HG03097 (cell line): ENCODE measurements around the gene XPA.

ENCODE experiments used
- ATAC-seq: cut with Tn5 transposase; IDR thresholded peaks from one replicate; pipeline ENCODE4 v1.9.1; 2021; ENCODE audit not compliant: unreplicated experiment, low FRiP score

The XPA gene

DNA sequence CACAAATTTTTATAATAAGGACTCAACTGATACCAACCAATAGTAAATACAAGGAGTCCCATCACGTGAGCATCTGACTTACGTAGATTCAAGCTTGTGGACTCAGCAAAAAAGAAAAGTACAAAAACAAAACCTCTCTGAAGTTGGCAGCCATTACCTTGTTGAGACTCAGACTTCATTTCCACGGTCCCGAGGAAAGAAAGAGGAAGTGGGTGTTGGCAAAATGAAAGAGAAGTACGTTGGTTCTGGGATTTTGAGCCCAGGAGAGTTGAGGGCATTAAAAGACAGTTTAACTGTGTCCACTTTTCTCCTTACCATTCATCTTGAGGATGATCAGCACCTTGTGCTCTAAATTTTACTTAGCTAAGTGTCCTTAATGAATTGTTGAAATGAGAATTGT lies 36.8 kb downstream of the XPA start:
- no peak for ATAC-seq

DNA sequence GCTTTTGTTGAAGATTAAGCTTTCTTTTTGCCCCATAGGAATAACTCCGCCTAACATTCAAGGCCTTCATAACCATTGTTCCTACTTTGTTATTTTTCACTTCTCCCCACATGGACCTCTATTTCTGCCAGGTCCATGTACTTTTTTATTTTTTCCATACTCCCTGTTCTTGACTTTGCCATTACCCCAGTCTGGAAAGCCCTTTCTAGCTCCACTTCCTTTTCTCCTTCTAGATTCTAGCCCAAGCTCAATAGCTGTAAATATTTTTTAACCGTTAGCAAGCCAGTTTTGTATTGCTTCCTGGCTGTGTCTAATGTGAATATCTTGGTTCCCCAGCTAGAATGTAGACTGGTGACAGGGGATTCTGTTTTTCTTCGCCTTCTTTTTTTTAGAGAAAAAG lies 37.4 kb downstream of the XPA start:
- no peak for ATAC-seq

DNA sequence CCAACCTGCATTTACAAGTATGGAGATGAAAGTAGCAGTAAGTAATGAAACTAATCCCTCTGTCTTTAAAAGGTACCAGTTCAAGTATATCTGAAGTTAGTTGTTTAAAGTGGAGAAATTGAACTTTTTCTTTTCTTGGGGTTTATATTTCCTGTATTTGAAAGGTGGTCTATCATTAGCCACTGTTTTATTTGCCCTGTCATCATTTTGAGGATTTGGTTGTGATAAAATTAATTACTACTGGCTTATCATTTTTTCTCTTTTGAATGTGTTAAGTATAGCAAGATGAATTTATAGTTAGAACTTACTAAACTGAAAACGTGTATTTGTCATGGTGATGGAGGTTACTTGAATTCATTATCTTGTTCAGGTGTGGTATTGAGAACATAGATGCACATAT lies 38.4 kb downstream of the XPA start:
- ATAC-seq: no peak

DNA sequence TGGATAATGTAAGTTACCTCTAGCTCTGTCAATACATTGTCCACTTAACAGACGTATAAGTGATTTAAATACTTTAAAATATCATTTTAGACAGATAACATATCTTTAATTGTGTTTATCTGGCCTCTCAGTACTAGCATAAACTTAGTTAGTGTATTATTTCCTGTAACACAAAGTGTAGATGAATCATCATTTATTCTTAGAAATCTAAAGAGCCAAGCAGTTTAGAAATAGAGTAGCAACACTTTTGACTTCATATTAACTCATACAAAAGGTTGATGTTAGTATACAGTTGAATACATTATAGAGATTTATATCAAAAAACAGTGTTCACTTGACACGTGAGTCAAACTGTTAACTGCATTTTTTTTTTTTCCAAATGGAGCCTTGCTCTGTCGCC lies 45.5 kb downstream of the XPA start:
- ATAC-seq: no peak

DNA sequence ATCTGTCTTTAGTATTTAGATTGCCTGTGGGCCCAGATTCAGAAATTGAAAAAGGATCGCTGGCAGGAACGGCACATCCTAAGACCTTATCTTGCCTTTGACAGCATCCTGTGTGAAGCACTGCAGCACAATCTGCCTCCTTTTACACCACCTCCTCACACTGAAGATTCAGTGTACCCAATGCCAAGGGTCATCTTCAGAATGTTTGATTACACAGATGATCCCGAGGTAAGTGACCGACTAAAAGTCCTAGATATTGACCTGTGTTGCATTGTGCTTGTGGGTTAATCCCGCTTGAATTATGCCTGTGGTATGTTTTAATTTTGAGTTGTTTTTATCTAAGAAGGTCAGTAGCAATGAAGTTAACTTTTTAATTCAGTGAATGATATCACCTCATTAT lies 49.1 kb downstream of the XPA start:
- no peak for ATAC-seq

DNA sequence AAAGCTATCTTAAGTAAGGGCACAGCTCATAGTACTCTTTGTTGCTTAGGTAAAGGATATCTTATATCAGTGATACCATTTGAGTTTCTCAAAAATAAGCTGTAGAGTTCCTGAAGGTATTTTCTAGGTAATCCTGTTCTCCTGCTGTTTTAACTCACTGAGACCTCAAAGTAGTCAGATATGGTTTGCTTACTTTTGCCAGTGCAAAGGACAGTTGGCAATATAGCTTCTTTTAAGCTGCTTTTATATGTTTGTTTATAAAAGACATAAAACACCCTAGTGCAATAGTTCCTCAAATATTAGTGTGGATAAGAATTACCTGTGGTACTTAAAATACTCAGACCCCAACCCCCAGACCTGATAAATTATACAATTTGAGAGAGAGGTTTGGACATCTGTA lies 51.4 kb downstream of the XPA start:
- no peak for ATAC-seq

DNA sequence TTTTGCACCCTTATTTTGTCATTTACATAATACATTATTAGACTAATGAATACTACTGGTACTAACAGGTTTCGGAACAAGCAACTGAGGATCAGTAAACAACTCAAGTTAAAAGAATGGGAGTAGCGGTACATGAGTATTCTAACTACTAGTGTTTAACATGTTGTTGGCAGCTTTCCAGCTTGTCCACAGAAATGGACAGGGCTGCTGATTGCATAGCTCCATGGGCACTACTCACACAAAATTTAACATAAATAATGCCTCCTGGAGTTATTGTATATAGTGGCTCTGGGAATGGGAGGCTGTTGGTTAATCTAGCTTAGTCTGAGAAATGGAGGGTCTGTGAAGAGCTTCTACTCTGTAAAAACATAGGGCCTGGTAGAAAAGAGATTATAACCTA lies 56.8 kb downstream of the XPA start:
- ATAC-seq: no peak

DNA sequence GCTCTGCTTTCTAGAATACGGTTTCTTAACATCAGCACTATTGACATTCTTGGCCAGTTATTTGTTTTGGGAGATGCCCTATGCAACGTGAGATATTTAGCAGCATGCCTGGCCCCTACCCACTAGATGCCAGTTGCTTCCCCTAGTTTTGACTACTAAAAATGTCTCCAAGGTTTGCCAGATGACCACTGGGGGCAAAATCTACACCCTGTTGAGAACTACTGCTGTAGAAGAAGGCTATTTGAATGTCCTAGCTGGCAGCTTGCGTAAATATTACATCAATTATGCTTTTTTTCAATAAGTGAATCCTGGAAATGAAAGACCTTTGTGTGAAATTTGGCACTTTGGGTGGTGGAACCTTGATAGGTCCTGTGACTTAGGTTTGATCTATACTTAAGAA lies 58.5 kb downstream of the XPA start:
- ATAC-seq: no peak

DNA sequence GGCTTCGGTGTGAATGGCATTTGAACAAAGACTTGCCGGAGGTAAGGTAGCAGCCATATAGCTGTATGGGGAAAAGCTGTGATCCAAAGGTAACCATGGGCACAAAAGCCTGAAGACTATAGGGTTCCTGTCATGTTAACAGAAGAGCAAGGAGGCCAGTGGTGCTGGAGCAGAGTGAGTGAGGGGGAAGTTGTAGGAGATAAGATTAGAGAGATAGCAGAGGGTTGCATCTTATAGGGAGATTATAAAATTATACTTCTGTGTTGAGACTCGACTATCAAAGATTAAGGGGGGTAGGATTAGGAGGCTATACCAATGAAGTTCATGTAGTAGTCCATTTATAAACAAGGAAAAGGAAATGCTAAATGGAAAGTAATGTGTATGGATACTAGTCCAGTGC lies 60.2 kb downstream of the XPA start:
- no peak for ATAC-seq

DNA sequence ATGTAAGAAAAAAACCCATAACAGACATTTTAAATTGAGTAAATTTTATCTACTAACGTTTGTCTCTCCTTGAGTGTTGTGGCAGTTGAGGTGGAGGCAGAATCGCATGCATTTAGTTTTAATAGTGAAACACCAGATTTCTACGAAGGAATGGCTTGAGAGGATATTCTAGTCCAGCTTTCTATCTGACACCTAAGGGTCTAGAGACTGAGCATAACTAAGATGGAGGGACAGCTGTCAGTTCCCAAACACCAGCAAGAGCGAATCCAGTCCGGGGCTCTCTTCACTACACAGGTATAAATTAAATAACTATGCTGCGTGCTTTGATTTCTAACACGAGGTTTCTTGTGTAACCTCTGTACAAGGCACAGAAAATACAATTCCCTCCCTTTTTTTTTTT lies 62.1 kb downstream of the XPA start:
- ATAC-seq: no peak

DNA sequence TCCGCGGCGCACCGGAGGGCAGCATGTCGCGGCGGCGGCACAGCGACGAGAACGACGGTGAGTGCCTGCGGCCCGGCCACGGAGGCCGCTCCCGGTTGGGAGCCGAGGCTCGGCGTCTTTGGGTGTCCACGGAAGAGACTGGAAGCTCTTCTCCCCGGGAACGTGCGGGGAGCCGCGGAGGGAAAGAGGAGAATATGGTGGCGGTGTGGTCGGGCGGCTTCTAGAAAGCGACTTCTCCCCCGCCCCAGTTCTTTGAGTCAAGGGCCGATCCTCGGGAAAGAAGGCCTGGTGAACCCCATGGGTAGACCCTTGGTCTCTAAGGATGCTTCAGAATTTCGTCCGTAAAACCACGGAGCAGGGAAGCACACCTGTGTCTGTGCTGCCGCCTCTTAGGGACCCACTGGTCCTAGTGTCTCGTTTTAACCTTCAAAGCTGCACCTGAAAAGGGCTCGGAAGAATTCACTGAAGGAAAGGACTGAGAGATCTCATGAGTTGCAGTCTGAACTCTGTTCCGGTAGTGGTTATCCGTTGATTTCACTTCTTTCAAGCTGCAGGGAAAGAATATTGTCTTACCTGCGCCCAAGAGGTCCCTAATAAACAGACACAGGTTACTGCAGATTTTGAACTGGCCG lies 63.2 kb downstream of the XPA start:
- ATAC-seq: peak; percentile 3

DNA sequence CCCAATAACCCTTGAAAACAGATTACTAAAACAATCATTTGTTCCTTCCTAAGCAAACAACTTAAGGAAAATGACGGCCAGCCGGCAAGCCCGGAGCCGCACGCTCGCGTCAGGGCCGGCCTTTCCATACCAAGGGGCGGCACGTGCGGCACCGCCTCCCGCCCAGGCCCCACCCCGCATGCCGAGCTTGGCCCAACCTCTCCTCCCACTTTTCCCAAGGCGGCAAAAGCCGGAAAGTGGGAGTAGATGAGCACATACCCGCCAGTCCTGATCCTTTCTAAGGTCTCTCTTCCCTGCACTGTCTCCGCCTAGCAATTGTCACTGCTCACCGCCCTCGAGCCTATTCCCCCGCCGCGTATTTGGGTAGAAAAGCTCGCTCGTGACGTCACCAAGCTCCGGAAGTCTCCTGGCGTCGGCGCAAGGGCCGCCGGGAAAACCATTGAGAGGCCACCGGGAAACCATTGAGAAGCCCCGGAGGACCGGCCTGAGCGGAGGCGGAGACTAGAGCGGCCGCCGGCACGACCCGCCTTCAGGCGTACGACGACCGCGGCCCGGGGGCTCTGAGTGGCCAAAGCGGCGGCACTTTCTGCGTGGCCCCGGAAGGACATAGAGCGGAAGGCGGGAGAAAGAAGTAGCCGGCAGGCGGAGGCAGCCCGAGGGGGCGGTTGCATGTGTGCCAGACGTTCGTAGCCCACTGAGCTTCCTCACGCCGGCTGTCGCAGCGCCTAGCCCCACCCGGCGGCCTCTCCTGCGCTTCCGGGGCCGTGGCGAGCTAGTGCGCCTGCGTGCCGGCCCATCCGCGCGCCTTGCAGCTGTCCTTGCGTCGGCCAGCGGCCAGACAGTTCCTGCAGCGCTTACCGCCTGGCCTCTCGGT lies 63.9 kb downstream of the XPA start, which contains the start of the genes NCBP1 and TSTD2:
TSS of gene NCBP1 (plus strand) at position 837 of the 874 bp plus-strand sequence. CDS start 61 bp downstream, outside the sequence.
TSS of gene TSTD2 (minus strand) at position 384 of the 874 bp plus-strand sequence. CDS start 5,806 bp downstream, outside the sequence.
- ATAC-seq: peak; percentile 83

DNA sequence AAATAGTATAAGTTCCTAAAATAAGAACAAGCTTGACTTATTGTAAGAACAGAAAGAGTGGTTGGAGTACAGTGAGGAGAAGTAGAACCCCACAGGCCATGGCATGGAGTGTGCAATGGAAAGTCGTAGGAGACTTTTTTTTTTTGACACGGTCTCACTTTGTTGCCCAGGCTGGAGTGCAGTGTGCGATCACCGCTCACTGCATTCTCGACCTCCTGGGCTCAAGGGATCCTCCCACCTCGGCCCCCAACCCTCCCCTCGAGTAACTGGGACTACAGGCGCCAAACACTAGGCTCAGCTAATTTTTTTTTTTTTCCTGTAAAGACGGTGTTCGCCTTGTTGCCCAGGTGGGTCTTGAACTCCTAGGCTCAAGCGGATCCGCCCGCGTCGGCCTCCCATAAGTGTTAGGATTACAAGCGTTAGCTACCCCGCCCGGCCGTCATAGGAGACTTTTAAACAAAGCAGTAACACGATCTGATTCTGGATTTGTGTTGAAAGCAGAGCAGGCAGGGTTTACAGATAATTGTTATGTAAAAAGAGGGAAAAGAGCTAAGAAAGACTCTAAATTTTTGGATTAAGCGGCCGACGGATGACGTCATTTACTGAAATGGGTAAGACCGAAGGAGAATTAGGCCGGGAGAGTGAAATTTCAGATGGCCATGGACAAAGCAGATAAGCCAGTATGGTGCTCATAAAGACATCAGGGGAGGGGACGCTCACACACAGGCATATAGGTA lies 64.7 kb downstream of the XPA start:
- ATAC-seq: peak; percentile 18

DNA sequence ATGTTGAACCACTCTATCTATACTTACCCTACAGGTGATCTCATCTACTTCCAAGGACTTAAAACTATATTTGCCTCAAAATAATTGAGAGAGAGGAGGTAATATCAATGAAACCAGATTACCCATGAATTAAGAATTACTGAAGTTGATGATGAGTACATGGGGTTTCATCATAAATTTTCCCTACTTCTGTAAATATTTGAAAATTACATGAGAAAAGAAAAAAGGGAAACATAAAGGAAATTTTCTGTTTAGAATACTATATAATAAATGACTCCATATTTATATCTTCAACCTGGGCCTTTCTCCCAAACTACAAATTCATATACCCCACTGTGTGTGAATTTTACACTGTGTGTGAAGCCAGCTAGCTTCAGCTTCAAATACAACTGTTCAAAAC lies 66.5 kb downstream of the XPA start:
- ATAC-seq: no peak

DNA sequence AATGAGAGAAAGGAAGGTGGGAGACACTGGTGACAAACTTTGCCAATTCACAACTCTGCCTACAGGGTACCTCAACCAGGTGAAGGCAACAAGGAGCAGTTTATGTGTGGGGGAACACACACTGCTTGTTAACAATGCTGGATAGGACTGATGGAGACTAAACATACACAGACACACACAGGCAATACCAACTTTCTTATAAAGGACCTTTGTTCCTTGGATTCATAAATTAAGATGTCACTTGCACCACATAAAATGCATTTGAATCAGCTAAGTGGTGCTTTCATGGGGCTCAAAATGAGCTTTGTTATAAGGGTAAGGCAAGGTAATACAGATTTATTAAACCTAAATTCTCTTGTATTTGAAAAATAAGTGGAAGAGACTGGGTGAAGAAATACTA lies 68.0 kb downstream of the XPA start:
- no peak for ATAC-seq

DNA sequence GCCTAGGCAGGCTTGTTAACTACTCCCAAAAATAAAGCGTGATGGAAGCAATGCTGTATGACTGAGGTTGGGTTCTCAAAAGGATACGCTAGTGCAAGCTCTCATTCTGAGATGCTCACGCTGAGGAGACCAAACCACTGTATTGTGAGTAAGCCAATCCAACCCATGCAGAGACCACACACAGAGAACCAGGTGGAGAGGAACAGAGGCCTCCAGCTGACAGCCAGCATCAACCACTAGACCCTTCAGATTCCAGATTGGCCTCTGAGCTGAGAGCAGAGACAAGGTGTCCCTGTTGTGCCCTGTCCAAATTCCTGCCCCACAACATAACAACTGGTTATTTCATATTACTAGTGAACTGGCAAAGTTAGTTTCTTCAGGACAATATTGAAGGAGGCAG lies 68.5 kb downstream of the XPA start:
- no peak for ATAC-seq

DNA sequence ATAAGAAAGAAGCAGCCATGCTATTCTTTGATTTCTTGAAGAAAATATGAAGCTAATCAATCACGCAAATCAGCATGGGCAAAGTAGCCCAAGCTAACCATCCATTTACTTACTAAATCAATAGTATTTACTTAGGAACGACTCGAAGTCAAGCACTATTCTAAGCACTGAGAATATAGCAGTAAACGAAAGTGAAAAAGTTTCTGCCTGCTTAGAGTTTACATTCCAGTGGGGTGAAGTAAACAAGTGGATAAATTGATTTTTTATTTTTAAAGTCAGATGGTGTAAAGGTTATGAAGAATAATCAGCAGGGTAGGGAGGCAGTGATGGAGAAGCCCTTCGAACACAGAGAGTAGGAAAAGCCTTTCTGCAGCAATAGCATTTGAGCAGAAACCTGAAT lies 69.5 kb downstream of the XPA start:
- no peak for ATAC-seq

DNA sequence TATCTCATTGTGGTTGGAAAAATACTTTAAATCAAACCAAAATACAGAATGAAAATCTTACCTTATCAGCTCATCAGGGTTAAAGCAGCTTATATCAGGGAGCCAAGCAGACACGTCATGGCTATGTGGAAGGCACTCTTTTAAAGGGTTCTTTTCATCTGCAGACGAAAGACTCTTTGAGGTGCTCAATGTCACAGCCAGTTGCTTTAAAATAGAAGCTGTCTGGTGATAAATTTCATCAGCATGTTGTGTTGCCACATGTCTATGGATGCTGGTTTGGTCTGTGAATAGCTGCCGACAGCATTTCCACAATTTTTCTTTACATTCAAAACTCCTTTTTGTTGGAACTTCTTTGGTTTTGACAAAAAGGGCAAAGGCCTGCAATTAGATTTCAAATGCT lies 71.5 kb downstream of the XPA start:
- no peak for ATAC-seq
